H1 (cell line): ENCODE results near the gene CRBN.

ENCODE experiments used
- EZH2 ChIP-seq: fragments of 200-600 bp; sonication (generic); IDR thresholded peaks from 2 replicates; pipeline ENCODE4 v1.7.1; 2012; ENCODE audit warnings: low read depth, mild to moderate bottlenecking, moderate library complexity, low read length, inconsistent platforms; ENCODE audit not compliant: severe bottlenecking
- KDM5A ChIP-seq: fragments of 200-600 bp; IDR thresholded peaks from 2 replicates; pipeline ENCODE4 v1.7.1; 2012; ENCODE audit warnings: mild to moderate bottlenecking, low read length, inconsistent platforms, mixed read lengths
- POLR2A ChIP-seq, 2 experiments: IDR thresholded peaks; 1 replicate in 1 of 2; 2 replicates in 1 of 2; pipeline ENCODE4 v1.6.1; 2011; ENCODE audit warnings: low read depth in 2 of 2, low read length in 2 of 2, mild to moderate bottlenecking in 2 of 2; ENCODE audit errors: control extremely low read depth in 1 of 2
- SUZ12 ChIP-seq: fragments of 200-600 bp; sonication (generic); IDR thresholded peaks from 2 replicates; pipeline ENCODE4 v1.6.1; 2012; ENCODE audit warnings: mild to moderate bottlenecking, inconsistent platforms, low read length, moderate library complexity, mixed read lengths

DNA sequence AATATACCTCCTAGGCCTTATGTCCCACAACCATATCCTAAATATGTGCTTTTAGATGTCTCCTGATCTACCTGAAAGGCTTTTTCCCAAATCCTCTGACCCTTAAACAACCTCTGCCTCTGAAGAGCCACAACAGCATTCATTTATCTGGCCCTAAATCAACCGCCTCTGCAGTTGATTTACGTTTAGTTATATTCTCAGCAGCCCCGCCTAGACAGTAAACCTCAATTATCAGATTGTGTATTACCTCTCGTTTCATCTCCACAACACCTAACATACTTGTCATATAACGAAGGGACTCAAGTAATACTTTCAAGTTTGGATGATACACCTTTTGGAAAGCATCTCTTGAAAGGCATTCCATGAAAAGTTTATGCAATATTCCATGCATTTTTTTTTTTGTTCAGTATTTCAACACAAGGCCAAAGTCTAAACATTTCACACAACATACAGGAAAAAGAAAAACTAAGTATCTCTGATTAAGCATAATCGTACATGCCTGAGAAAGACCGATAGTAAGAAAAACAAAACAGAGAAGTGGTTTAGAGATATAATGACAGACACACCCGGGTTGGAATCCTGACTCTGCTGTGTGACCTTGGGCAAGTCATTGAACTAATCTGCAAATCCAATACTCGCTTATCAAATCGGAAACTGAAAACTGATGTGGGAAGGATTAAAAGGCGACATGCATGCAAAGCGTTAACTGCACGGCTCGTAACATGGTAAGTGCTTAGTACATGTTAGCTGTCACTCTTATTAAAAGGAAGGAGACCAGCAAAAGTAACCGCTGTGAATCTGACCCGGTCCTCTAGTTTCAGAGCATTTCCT is 778 bp downstream of the CRBN start:
- no peak for TF ChIP-seq SUZ12
- TF ChIP-seq KDM5A, result no peak
- TF ChIP-seq EZH2, result no peak
- no peak for TF ChIP-seq POLR2A (IDR thresholded peaks at IDR 0.05; ENCODE audit: control extremely low read depth in 1 of 2, low read depth in 2 of 2, low read length in 2 of 2)
